Calu3 (cell line): Measurements from ENCODE around the gene SLC39A9. TPM values are rescaled to one million over a fixed set of nuclear protein-coding genes. Genes with fewer than 3 reads are reported as not detected.

Experiments
- Bru-seq: library from RNA; stranded (reverse); fragments of 400-500 nt; gene quantifications from one replicate; lab custom pipeline; 2021; lab: Mats Ljungman, UMichigan
- BruChase-seq, 2 experiments: library from RNA; stranded (reverse); fragments of 400-500 nt; gene quantifications; one replicate each; lab custom pipeline; 2021; lab: Mats Ljungman, UMichigan
- BruUV-seq: library from RNA; stranded (reverse); fragments of 400-500 nt; replicated peaks from 2 replicates; lab custom pipeline; 2021; lab: Mats Ljungman, UMichigan
- CTCF ChIA-PET: fragments of 300-600 bp; sonication (Branson Sonifier 250); formaldehyde crosslinking; loops from one replicate; lab custom pipeline; 2022; ENCODE audit warnings: antibody characterized with exemption; lab: Charles Lee
- DNase-seq: peaks from one replicate; pipeline ENCODE4 v3.0.0; 2022
- H3K27ac Mint-ChIP-seq: one replicate; pipeline ENCODE4 v1.8.0; 2022; ENCODE audit warnings: mixed read lengths; ENCODE audit not compliant: unreplicated experiment
- H3K27me3 Mint-ChIP-seq: one replicate; pipeline ENCODE4 v1.8.0; 2022; ENCODE audit warnings: mixed read lengths; ENCODE audit not compliant: unreplicated experiment
- H3K36me3 Mint-ChIP-seq: one replicate; pipeline ENCODE4 v1.8.0; 2022; ENCODE audit warnings: mild to moderate bottlenecking, moderate library complexity, mixed read lengths; ENCODE audit not compliant: insufficient read depth, unreplicated experiment
- H3K4me1 Mint-ChIP-seq: one replicate; pipeline ENCODE4 v1.8.0; 2022; ENCODE audit warnings: mild to moderate bottlenecking, low read depth, mixed read lengths; ENCODE audit not compliant: unreplicated experiment
- H3K4me3 Mint-ChIP-seq: one replicate; pipeline ENCODE4 v1.8.0; 2022; ENCODE audit warnings: mild to moderate bottlenecking, low read depth, moderate library complexity, mixed read lengths; ENCODE audit not compliant: unreplicated experiment
- H3K9me3 Mint-ChIP-seq: one replicate; pipeline ENCODE4 v1.8.0; 2022; ENCODE audit warnings: low read depth, mixed read lengths; ENCODE audit not compliant: unreplicated experiment
- intact Hi-C: fragments of 100-400 bp; cut with micrococcal nuclease; formaldehyde crosslinking; loops from one replicate; pipeline ENCODE4 v1.10.0; 2022; ENCODE audit not compliant: unreplicated experiment
- long read RNA-seq: library from polyadenylated mRNA; stranded (forward); transcript quantifications from one replicate; pipeline ENCODE4 v2.0.0, GENCODE V29; 2022
- total RNA-seq: library from RNA; stranded (reverse); gene quantifications from 2 replicates; pipeline ENCODE4 v1.2.3, GENCODE V29; 2022
- TF ChIP-seq, protein P1 (sequence below): fragments of 200-600 bp; IDR thresholded peaks from one replicate; pipeline ENCODE4 v1.8.0; 2022; ENCODE audit warnings: antibody characterized with exemption; ENCODE audit not compliant: unreplicated experiment

SLC39A9 gene, protein sequence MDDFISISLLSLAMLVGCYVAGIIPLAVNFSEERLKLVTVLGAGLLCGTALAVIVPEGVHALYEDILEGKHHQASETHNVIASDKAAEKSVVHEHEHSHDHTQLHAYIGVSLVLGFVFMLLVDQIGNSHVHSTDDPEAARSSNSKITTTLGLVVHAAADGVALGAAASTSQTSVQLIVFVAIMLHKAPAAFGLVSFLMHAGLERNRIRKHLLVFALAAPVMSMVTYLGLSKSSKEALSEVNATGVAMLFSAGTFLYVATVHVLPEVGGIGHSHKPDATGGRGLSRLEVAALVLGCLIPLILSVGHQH
- total RNA-seq: 88.3 and 94.7 TPM in 2 replicates
- Bru-seq, nascent RNA: percentile 85 among the genes with signal in this experiment
- BruChase-seq, experiment 1, labeled RNA remaining after a 6-hour chase: percentile 93 among the genes with signal in this experiment
- BruChase-seq, experiment 2, labeled RNA remaining after a 2-hour chase: percentile 86 among the genes with signal in this experiment
- long read RNA-seq, transcript SLC39A9-202 (7 exons, 3,560 nt): major isoform, 19 of 47 reads
- long read RNA-seq, partial matches to known transcripts: 2 of 47 reads
- long read RNA-seq, other reads (novel, unspliced or antisense): 23 of 47 reads

DNA sequence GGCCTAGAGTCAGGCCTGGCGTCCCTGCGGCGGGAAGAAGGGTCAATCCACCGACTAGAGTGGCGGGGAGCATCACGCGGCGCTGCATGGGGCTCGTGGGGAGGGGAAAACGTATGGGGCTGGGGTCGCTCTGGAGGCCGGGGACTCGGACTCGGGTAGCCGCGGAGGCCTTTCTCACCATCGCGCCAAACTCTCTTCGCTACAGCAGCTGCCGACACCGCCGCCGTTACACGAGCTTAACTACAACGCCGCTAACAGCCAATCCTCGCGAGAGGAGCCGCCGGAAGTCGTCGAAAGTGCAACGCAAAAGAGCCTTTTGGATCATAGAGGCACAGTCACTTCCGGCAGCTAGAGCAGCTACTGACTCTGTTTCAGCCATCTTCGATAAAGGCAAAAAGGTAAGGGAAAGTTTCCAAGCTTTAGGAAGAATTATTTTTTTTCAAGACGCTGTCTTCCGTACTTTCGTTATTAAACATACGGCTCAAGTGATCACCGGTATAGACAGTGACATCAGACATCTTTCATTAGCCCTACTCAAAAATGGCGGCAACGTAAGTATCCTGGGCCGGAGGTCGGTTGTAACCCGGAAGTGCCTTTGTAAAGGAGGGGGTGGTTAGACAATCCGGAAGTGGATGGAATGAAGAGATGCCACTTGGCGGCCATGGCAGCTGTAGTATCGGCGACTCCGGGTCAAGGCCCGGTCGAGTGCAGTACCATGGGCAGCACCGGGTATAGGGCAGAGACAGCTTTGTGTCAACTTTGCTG is at the start of gene SLC39A9, which contains the start of gene ERH:
TSS of gene SLC39A9 (plus strand) at position 640 of the 765 bp plus-strand sequence. CDS start 678 bp downstream, outside the sequence.
TSS of gene ERH (minus strand) at position 247 of the 765 bp plus-strand sequence. CDS start at position 181, 66 bp downstream.
- H3K36me3 Mint-ChIP-seq: peaks cover 72% of the 10 kb centered on the region
- H3K27me3 Mint-ChIP-seq: no peaks in the 10 kb centered on the region
- DNase-seq: peak; percentile 87
- H3K4me3 Mint-ChIP-seq: peak within 1 kb of the TSS; percentile 74
- H3K27ac Mint-ChIP-seq: peak within 1 kb of the TSS; percentile 98
- H3K9me3 Mint-ChIP-seq: no peaks in the 10 kb centered on the region
- CTCF ChIA-PET: interaction anchor here (0.8 to 1.7 kb wide), 3 partner anchors 22 to 62 kb away, joined by 3 to 10 read pairs (median 3); no protein-coding TSS in a partner anchor
- no TSS peak for BruUV-seq
- TF ChIP-seq, protein P1, sequence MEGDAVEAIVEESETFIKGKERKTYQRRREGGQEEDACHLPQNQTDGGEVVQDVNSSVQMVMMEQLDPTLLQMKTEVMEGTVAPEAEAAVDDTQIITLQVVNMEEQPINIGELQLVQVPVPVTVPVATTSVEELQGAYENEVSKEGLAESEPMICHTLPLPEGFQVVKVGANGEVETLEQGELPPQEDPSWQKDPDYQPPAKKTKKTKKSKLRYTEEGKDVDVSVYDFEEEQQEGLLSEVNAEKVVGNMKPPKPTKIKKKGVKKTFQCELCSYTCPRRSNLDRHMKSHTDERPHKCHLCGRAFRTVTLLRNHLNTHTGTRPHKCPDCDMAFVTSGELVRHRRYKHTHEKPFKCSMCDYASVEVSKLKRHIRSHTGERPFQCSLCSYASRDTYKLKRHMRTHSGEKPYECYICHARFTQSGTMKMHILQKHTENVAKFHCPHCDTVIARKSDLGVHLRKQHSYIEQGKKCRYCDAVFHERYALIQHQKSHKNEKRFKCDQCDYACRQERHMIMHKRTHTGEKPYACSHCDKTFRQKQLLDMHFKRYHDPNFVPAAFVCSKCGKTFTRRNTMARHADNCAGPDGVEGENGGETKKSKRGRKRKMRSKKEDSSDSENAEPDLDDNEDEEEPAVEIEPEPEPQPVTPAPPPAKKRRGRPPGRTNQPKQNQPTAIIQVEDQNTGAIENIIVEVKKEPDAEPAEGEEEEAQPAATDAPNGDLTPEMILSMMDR: no peak
- H3K4me1 Mint-ChIP-seq: peaks cover 22% of the 10 kb centered on the region
- intact Hi-C loops: loop anchor here (2.0 to 5.0 kb wide), 2 partner anchors 55 to 151 kb away; no protein-coding TSS in a partner anchor

DNA sequence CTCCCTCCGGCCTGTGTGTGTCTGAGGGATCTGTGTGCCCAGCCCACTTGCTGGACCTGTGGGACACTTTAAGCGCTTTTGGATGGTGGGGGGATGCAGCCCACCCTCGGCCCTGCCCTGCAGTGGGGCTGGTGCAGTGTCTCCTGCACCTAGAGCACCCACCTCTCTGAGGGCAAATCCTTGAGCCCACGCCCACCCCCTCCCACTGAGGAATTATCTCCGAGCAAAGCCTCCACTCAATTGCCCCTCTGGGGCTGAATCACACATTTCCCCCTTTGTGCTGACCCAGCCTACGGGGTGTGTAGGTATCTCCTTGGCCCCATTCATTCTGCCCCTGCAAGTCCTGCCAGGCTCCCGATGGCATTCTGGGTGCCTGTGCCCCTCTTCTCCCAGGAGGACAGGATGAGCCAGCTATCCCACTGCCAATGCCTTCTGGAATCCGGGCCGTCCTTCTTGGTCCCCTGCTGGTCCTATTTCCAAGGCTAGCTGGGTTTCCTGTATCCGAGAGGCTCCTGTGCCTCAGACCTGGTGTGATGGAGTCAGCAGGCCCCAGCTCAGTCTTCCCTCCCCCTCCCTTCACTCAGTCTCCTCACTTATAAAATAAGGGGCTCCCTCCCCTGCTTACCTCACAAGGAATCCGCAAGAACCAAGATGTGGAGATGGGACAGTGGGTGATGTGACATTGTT is 49.3 kb upstream of the SLC39A9 start:
- TF ChIP-seq, protein P1: no peak
- no peaks in the 10 kb centered on the region for H3K9me3 Mint-ChIP-seq
- DNase-seq: no peak
- peaks cover 24% of the 10 kb centered on the region for H3K27me3 Mint-ChIP-seq
- peaks cover under 1% of the 10 kb centered on the region for H3K4me1 Mint-ChIP-seq
- intact Hi-C loops: no loop called here
- H3K4me3 Mint-ChIP-seq: no peak overlapping the region
- H3K36me3 Mint-ChIP-seq: no peaks in the 10 kb centered on the region
- CTCF ChIA-PET: no interaction called here
- BruUV-seq: no TSS peak
- no peak overlapping the region for H3K27ac Mint-ChIP-seq

DNA sequence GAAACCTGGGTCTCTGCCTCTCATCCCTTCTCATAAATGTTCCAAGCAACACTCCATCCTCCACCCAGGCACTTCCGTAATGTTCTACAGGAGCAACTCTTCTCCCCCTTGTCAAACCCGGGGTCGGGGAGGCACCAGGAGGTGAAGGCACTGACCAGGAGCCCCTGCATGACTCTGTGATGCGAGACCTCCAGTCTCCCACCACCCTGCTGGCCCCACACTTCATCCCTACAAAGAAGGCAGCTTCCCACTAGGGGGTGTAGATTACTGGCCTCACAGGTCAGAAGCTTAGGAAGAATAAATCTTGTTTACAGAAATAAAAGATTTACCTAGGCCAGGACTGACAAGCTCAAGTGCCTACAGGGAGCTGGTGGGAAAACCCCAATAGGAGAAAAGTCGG is 47.6 kb upstream of the SLC39A9 start:
- DNase-seq: no peak
- Mint-ChIP-seq H3K27ac (no peak overlapping the region), H3K9me3 (no peaks in the 10 kb centered on the region), H3K36me3 (no peaks in the 10 kb centered on the region), H3K27me3 (peaks cover 24% of the 10 kb centered on the region), H3K4me1 (no peaks in the 10 kb centered on the region), H3K4me3 (no peak overlapping the region)
- TF ChIP-seq, protein P1: no peak
- BruUV-seq: no TSS peak
- CTCF ChIA-PET: no interaction called here
- intact Hi-C loops: no loop called here
